ENCODE results near the gene TMEM131.
"Not testable (repeated sequence)": the region's sequence is repeated elsewhere in the genome, so short reads cannot be mapped to it uniquely, and the experiment has no call there.

The TMEM131 gene

DNA sequence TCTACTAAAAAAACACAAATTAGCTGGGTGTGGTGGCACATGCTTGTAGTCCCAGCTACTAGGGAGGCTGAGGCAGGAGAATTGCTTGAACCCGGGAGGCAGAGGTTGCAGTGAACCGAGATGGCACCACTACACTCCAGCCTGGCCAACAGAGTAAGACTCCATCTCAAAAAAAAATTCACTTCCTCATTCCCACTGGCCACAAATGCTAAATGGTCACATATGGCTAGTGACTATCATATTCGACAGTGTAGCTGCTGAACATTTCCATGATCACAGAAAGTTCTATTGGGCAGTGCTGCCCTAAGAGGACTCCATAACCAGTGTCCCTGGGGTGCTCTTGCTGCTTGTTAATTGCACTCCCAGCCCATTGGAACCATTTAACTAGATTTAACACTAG lies 26.3 kb upstream of the TMEM131 start:
- not testable (repeated sequence) for DNase-seq (ENCODE audit: low spot score)

DNA sequence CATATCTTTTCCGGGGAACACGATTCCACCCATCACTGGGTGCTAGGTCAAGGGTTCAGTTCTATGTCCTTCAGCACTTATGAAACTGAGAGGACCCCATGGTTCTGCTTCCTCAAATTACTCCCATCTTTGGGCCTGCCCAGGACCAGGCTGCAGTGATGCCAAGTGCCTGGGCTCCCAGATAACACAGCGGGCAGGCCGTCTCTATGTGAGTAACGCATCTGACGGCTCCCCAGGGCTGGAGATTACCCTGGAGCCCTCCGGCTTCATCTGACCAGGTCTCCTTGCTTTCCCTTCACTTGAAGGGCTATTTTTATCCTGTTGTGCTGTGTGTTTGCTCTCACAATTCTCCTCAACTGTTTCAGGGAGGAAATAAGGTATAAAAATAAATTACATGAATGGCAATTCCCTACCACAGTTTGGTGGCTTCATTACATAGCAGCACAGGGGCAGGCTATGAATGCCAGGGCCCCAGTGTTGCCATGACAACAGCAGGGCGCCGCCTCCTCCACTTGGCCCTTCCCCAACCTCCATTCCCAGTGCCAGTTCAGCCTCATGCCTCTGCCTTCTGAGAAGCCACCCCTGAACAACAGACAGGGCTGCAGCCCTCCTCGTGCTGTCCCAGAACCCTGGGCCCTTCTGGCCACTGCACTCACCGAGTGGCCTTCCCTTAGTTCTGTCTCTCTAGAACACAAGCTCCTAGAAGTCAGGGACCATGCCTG lies 25.4 kb upstream of the TMEM131 start:
- DNase-seq (ENCODE audit: low spot score) = no peak

- no peak for DNase-seq (ENCODE audit: low spot score)
Measured at GRCh38 chr2:98020516-98020915, 24.8 kb upstream of the TMEM131 start.

- DNase-seq (ENCODE audit: low spot score) = no peak
Measured at GRCh38 chr2:98016908-98017670, 21.3 kb upstream of the TMEM131 start.

- DNase-seq (ENCODE audit: low spot score) = no peak
Measured at GRCh38 chr2:98015671-98016070, 19.9 kb upstream of the TMEM131 start.

GRCh38 chr2:98014379-98014778 lies 18.6 kb upstream of the TMEM131 start:
- no peak for DNase-seq (ENCODE audit: low spot score)

DNA sequence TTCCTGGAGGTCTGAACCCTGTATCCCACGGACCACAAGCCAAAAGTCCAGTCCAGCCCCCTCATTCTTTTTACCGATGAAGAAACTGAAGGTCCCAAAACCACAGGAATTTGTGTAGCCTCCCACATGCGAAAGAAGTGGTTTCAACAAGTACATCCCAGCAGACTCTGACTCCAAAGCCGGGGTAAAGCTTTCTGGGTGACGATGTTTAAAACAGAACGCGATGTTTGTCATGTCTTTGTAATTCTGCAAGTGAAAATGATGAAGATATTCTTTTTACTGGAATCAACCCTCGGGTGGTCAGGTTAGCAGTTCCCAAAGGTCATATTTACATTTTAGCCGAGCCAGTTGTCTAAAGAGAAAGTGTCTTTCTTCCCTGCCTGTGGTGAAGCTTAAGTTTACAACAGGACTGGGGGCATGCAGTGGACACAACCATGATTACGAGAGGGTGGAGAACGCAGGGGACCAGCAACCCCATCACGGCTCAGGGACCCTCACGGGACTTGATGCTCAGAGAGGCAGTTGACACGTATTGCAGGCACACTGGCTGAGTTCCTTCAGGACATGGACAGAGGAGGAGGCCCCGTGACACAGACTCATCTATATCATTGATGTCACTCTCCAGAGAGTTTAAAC lies 17.8 kb upstream of the TMEM131 start:
- no peak for DNase-seq (ENCODE audit: low spot score)

DNA sequence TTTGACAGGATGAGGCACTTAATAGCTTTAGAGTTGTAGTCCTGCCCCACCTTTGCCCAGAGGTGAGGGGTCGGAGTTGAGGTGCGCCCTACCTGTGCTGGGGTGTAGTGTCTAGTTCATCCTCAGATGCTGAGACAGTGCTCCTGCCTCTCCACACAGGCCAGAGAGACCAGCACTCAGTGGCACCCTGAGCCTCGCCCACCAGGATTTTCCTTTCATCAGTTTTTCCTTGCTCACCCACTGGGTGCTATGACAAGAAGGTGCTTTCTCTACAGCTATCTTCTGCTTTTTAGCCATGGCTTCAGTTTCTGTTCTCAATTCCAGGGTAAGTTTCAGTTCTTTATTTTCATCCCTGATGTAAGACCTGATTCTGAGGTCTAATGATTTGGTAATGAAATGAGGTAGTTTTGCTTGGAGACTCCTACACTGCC lies 16.8 kb upstream of the TMEM131 start:
- DNase-seq (ENCODE audit: low spot score) = no peak

GRCh38 chr2:98009887-98010760 lies 14.4 kb upstream of the TMEM131 start:
- DNase-seq (ENCODE audit: low spot score) = no peak

GRCh38 chr2:98008415-98008814 lies 12.7 kb upstream of the TMEM131 start:
- no peak for DNase-seq (ENCODE audit: low spot score)

DNA sequence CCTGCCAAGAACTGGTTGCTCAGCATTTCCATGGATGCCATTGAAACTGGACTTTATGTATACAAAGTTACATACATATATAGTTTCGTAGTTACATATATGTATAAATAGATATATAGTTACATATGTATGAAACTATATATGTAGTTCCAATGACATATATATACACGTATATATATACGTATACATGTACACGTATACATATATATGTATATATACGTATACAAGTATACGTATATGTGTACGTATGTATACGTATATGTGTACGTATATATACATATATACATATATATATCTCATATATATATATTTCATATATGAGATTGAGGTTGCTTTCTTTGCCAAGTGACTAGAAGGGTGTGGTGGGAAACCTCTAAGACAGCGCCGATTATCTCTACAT lies 10.6 kb upstream of the TMEM131 start:
- DNase-seq (ENCODE audit: low spot score) = no peak

GRCh38 chr2:98004613-98005012 lies 8.9 kb upstream of the TMEM131 start:
- no peak for DNase-seq (ENCODE audit: low spot score)

GRCh38 chr2:98004047-98004446 lies 8.3 kb upstream of the TMEM131 start:
- no peak for DNase-seq (ENCODE audit: low spot score)

- DNase-seq (ENCODE audit: low spot score) = no peak
Measured at GRCh38 chr2:97999536-97999935, 3.8 kb upstream of the TMEM131 start.

DNA sequence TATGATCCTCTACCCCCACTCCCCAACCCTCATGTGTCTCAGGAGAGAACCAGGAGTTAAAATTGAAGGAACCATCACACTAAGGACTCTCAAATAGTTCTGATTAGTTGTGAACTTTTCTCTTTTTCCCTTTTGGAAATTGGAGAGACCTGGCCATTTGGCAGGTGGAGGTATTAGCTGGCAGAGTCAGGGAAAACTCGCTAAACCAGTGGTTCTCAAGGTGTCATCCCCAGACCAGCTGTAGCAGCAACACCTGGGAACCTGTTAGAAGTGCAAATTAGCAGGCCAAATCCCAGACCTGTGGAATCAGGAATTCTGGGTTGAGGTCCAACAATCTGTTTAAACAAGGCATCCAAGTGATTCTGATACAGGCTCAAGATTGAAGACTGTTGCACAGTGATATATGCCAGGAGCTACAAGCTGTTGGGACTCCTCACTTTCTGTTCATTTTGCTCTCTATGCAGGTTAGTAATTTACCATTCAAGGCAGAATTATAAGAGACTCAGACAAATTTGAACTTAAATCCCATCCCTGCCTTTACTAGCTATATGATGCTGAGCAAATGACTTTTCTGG lies 2.8 kb upstream of the TMEM131 start:
- no peak for DNase-seq (ENCODE audit: low spot score)

GRCh38 chr2:97997784-97998392 lies 2.1 kb upstream of the TMEM131 start:
- DNase-seq (ENCODE audit: low spot score) = no peak

DNA sequence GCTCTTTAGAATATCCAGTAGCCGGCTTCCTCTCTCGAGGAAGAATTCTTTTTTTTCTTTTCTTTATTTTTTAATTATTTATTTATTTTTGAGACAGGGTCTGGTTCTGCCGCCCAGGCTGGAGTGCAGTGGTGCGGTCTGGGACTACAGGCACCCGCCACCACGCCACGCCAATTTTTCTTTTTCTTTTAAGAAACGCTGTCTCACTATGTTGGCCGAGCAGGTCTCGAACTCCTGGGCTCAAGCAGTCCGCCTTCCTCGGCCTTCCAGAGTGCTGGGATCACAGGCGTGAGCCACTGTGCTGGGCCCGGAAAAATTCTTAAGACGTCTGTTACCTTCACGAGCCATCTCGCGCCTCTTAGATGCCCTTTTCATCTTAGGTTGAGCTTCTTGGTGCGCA lies 931 bp upstream of the TMEM131 start:
- DNase-seq (ENCODE audit: low spot score) = no peak

DNA sequence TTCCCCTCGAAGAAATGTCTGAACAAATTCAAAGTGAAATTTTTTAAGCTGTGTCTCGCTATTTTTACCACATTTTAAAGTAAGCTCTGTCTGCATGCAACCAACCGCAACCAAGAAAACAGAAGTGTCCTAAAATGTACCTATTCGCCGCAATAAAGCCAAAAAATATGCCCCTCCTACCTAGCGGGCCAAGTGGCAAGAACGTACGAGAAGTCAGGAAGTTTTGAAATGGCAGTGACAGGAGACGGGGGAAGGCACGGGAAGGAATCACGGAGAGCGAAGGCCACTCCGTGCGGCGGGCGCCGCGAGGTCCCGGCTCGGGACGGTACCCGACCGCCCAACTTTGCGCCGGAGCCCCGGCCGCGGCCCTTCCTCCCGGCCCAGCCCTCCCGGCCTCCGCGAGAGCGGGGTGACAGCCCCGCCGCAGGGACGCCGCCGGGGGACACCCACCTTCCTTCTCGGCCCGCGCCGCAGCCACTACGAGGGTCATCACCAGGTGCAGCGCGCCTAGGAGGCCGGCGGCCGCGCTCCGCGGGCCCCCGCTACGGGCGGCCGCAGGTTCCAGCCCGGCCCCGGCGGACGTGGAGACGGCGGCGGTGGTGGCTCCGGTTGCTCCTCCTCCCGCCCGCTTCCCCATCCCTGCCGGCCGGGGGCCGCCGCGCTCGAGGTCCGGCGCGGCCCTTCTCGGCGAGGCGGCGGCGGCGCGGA lies 568 bp downstream of the TMEM131 start:
- DNase-seq (ENCODE audit: low spot score) = peak; percentile 42

DNA sequence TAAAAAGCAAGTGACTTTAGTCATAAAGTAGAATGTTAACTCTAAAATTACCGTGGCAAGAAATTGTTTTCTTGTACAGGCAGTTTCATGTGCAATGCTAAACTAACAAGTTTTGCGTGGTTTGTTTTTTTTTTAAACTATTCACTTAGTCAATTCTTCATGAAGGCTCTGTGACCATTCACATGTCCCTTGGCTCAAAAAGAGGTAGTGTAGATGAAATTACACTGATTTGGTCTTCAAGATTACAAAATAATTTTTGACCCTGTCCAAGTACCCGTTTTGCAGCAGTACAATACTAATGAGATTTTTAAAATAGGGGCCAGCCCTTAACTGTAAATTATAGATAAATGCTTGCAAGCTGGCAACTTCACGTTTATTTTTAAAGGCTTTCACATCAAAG lies 1.3 kb downstream of the TMEM131 start:
- DNase-seq (ENCODE audit: low spot score) = no peak

GRCh38 chr2:97993926-97994325 lies 1.8 kb downstream of the TMEM131 start:
- no peak for DNase-seq (ENCODE audit: low spot score)
